Adrenal gland (tissue), 12 donors: ENCODE results near the gene MYLK4. TPM values are rescaled to one million over a fixed set of nuclear protein-coding genes. Genes with fewer than 3 reads are reported as not detected.

Experiments
- DNase-seq, 7 donors: peaks; one replicate each; pipeline ENCODE4 v3.0.0-alpha.2; 2019 to 2020
- H3K27ac ChIP-seq, 5 donors: fragments of 200-600 bp; sonication (generic) in 4 of 5; 1 replicate in 3 of 5; 2 replicates in 2 of 5; pipeline versions ENCODE4 v1.5.1 to v1.8.0; 2016 to 2020; ENCODE audit warnings: mild to moderate bottlenecking in 1 of 5
- H3K27me3 ChIP-seq: fragments of 200-600 bp; 2 replicates; pipeline ENCODE4 v1.8.0; 2021
- H3K36me3 ChIP-seq, 2 donors: fragments of 200-600 bp; replicated peaks in 1 of 2; 1 replicate in 1 of 2; 2 replicates in 1 of 2; pipeline versions ENCODE4 v1.5.1 to v1.8.0; 2018 to 2022
- H3K4me1 ChIP-seq, 2 donors: fragments of 200-600 bp; replicated peaks in 1 of 2; 1 replicate in 1 of 2; 2 replicates in 1 of 2; pipeline versions ENCODE4 v1.5.1 to v1.8.0; 2018 to 2021
- H3K4me3 ChIP-seq, 4 donors: fragments of 200-600 bp; sonication (generic) in 3 of 4; one replicate each; pipeline ENCODE4 v1.5.1; 2016 to 2018
- H3K9me3 ChIP-seq, 3 donors: fragments of 200-600 bp; sonication (generic) in 1 of 3; replicated peaks in 1 of 3; 1 replicate in 2 of 3; 2 replicates in 1 of 3; pipeline versions ENCODE4 v1.5.1 to v1.8.0; 2016 to 2021
- CTCF ChIP-seq, 6 experiments: fragments of 450-650 bp in 4 of 6; fragments of 200-600 bp in 2 of 6; sonication (generic) in 1 of 6; IDR thresholded peaks; 1 replicate in 5 of 6; 2 replicates in 1 of 6; pipeline versions ENCODE4 v1.5.1 to v1.8.0; 2016 to 2021; ENCODE audit warnings: antibody characterized with exemption in 6 of 6, mild to moderate bottlenecking in 2 of 6, moderate library complexity in 1 of 6
- POLR2A ChIP-seq, 2 donors: fragments of 450-650 bp; IDR thresholded peaks; one replicate each; pipeline ENCODE4 v1.6.1; 2017; ENCODE audit warnings: antibody characterized with exemption in 2 of 2, mild to moderate bottlenecking in 2 of 2, moderate library complexity in 1 of 2
- WGBS, 4 donors: extraction: QIAGEN DNeasy Blood & Tissue Kit in 2 of 4; methylation state at CpG; one replicate each; pipeline versions ENCODE4 v1.1.5 to v1.1.7; 2013 to 2017; 5-methylcytosine and 5-hydroxymethylcytosine counted together
- intact Hi-C, 2 donors: fragments of 100-400 bp; cut with DNase I; formaldehyde crosslinking; loops; one replicate each; pipeline versions ENCODE4 v1.14.1 to v1.15.0; 2022 to 2023
- polyA plus RNA-seq, 3 donors: library from polyadenylated mRNA; stranded (reverse); fragments of 200-250 nt in 2 of 3; fragments of 350-450 nt in 1 of 3; fragmentation: Illumina TruSeq in 1 of 3; extraction: RNeasy Lipid Tissue Mini Kit (QIAGEN cat#74804) in 1 of 3; gene quantifications; one replicate each; pipeline ENCODE4 v1.2.3, GENCODE V29; 2013 to 2014
- total RNA-seq, 9 donors: library from RNA; depleted of rRNA in 4 of 9; stranded (reverse); fragments of >200 nt in 4 of 9; fragments of 120-200 nt in 1 of 9; fragmentation: NEBNext Ultra II Directional in 1 of 9; extraction: Animal tissue kit (Norgen Biotek cat#: 25700) in 1 of 9; gene quantifications; one replicate each; pipeline versions ENCODE4 v1.1.0 to v1.2.4, GENCODE V29; 2013 to 2023
- donor health status: healthy with polysubstance abuse.
- donor health status: Bipolar disorder and iron deficiency.
- donor health status: DM: yes; HTN: yes; CAD: no.
- donor health status: DM: no; HTN: no; CAD: no.
- donor health status: DM: no; HTN: no; CAD: no.
- donor health status: DM: yes; HTN: yes; CAD: no.

The MYLK4 gene
- total and polyA plus RNA-seq, 12 donors: 0.35 to 0.90 (median 0.68) TPM

- DNase-seq: no peak
- no peaks in the 10 kb centered on the region for H3K27me3 ChIP-seq
- peaks cover 0 to 7% of the 10 kb centered on the region in 2 donors for H3K36me3 ChIP-seq
- intact Hi-C loops: no loop called here
- no peak overlapping the region for H3K4me3 ChIP-seq
- no peak overlapping the region for H3K27ac ChIP-seq
- H3K9me3 ChIP-seq: no peaks in the 10 kb centered on the region
- 82 to 87% (median 86%) methylated on average over 3 of the region's 3 CpGs for WGBS, 4 donors
- TF ChIP-seq CTCF (IDR thresholded peaks at IDR 0.05) (no peak), POLR2A (IDR thresholded peaks at IDR 0.05) (no peak)
- peaks cover 5 to 31% of the 10 kb centered on the region in 2 donors for H3K4me1 ChIP-seq
Measured at GRCh38 chr6:2772840-2773239, 22.1 kb upstream of the MYLK4 start.

DNA sequence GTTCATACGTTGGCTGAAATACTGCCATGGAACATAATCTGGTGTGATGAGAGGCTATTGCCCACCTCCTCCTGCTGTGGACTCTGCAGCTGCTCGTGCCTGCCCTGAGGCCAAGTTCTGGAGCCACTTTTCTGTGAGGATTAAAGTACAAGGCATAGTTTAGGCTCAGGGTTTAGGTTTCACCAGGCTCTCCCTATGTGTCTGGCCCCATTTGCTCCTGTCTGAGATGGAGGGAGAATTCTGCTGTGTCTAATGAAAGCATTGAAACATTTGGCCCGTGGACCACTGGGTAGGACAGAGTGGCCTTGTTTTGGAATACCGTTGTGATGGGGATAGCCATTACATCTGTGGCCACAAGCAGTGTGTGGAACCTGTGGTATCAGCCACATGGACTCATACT is 20.4 kb upstream of the MYLK4 start:
- Histone ChIP-seq H3K27me3 (no peaks in the 10 kb centered on the region), H3K27ac (no peak overlapping the region), H3K4me1 (peaks cover 5 to 40% of the 10 kb centered on the region in 2 donors), H3K9me3 (no peaks in the 10 kb centered on the region), H3K4me3 (no peak overlapping the region), H3K36me3 (peaks cover 0 to 7% of the 10 kb centered on the region in 2 donors)
- no peak for DNase-seq
- intact Hi-C loops: no loop called here
- TF ChIP-seq POLR2A (IDR thresholded peaks at IDR 0.05) (no peak), CTCF (IDR thresholded peaks at IDR 0.05) (no peak)
- 86 to 93% (median 89%) methylated on average over 4 of the region's 4 CpGs for WGBS, 4 donors

GRCh38 chr6:2770171-2770570 is 19.4 kb upstream of the MYLK4 start:
- peaks cover 5 to 40% of the 10 kb centered on the region in 2 donors for H3K4me1 ChIP-seq
- peaks cover 0 to 7% of the 10 kb centered on the region in 2 donors for H3K36me3 ChIP-seq
- H3K27me3 ChIP-seq: no peaks in the 10 kb centered on the region
- H3K27ac ChIP-seq: no peak overlapping the region
- 51 to 61% (median 56%) methylated on average over 13 of the region's 13 CpGs for WGBS, 4 donors
- no peak overlapping the region for H3K4me3 ChIP-seq
- intact Hi-C loops: no loop called here
- no peak for TF ChIP-seq CTCF (IDR thresholded peaks at IDR 0.05)
- TF ChIP-seq POLR2A (IDR thresholded peaks at IDR 0.05): no peak
- no peaks in the 10 kb centered on the region for H3K9me3 ChIP-seq
- peak in 1 of 7 donors; percentile 36 for DNase-seq

DNA sequence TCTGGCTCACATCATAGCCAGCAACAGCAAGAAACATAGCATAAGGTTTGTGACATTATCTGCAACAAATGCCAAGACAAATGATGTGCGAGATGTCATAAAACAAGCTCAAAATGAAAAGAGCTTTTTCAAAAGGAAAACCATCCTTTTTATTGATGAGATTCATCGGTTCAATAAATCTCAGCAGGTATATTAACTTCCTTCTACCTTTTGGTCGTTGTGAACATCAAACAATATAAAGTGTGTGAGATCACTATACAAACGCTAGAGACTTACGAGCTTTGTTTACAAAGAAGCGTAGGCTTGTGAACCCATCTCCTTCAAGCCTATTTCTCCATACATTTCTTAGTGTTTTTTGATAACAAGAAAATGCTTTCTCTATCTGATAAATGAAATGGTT is 18.0 kb upstream of the MYLK4 start:
- Histone ChIP-seq H3K4me3 (peak overlapping the region in 1 of 4 donors; percentile 93), H3K27ac (no peak overlapping the region), H3K4me1 (peaks cover 5 to 45% of the 10 kb centered on the region in 2 donors), H3K27me3 (no peaks in the 10 kb centered on the region), H3K9me3 (no peaks in the 10 kb centered on the region), H3K36me3 (peaks cover 0 to 7% of the 10 kb centered on the region in 2 donors)
- intact Hi-C loops: no loop called here
- no peak for DNase-seq
- WGBS, 4 donors: 57 to 63% (median 60%) methylated on average over 6 of the region's 6 CpGs
- TF ChIP-seq POLR2A (IDR thresholded peaks at IDR 0.05): no peak
- TF ChIP-seq CTCF (IDR thresholded peaks at IDR 0.05): no peak
